BLaER1 (cell line): ENCODE measurements around the gene IRS1.

Experiments
- H3K27ac ChIP-seq: shearing (Covaris generic); formaldehyde crosslinking; 2 replicates; pipeline ENCODE4 v1.8.1; 2022
- H3K27me3 ChIP-seq: shearing (Covaris generic); formaldehyde crosslinking; 2 replicates; pipeline ENCODE4 v1.8.1; 2022
- H3K36me3 ChIP-seq: shearing (Covaris generic); formaldehyde crosslinking; 2 replicates; pipeline ENCODE4 v1.8.1; 2022
- H3K4me1 ChIP-seq: shearing (Covaris generic); formaldehyde crosslinking; 2 replicates; pipeline ENCODE4 v1.8.1; 2022
- H3K4me2 ChIP-seq: shearing (Covaris generic); formaldehyde crosslinking; 2 replicates; pipeline ENCODE4 v1.8.1; 2022
- H3K4me3 ChIP-seq: shearing (Covaris generic); formaldehyde crosslinking; 2 replicates; pipeline ENCODE4 v1.8.1; 2022
- H3K9ac ChIP-seq: shearing (Covaris generic); formaldehyde crosslinking; 2 replicates; pipeline ENCODE4 v1.8.1; 2022
- H3K9me3 ChIP-seq: shearing (Covaris generic); formaldehyde crosslinking; 2 replicates; pipeline ENCODE4 v1.8.1; 2022
- H4K20me1 ChIP-seq: shearing (Covaris generic); formaldehyde crosslinking; 2 replicates; pipeline ENCODE4 v1.8.1; 2022
- Cebpa-rat ChIP-seq: shearing (Covaris generic); IDR thresholded peaks from 2 replicates; pipeline ENCODE4 v1.8.1; 2022

Gene IRS1

DNA sequence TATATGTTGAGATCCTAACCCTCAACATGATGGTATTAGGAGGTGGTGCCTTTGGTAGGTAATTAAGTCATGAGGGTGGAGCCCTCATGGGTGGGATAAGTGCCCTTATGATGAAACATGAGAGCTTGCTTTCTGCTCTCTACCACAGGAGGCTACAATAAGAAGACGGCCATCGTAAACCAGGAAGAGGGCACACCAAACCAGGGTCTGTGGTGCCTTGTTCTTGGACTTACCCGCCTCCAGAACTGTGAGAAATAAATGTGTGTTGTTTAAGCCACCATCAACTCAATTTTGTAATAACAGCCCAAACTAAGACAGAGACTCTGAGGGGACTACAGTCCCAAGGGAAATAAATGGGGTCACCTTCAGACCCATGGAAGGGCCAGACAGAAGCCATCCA lies 52.3 kb downstream of the IRS1 start:
- H3K4me1 ChIP-seq, result no peaks in the 10 kb centered on the region; the same call in 1 of the 2 replicates

DNA sequence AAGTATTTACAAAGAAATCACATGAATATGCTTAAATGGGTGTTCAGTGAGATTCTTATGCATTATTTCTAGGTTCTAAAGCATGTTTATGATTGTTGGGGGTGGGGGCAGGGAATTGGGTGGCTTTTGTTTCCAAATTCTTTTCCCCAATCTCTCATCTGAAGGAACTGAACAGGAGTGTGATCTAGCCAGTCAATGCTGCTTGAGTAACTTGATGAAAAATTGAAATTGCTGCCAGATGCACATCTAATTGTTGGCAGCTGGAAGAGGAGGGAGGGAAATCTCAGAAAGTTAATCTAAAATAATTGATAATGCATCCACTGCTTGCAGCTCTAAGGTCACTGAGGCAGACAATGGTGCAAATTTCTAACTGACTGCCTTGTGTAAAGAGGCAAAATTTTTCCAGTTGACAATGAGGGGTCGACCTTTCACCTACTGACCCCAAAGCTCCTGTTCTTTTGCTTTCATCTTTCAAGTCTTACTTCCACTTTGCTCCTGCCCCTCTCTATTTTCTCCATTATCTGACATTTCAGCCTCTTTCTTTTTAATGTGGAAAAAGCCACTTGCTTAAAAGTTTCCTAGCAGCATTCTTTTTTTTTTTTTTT lies 53.3 kb downstream of the IRS1 start:
- H3K27ac ChIP-seq, result no peak overlapping the region
- H3K4me3 ChIP-seq, result no peak overlapping the region
- H3K9me3 ChIP-seq, result peaks cover 12% of the 10 kb centered on the region; the same call in 1 of the 2 replicates
- TF ChIP-seq Cebpa-rat, result no peak
- H3K27me3 ChIP-seq, result no peaks in the 10 kb centered on the region
- H4K20me1 ChIP-seq, result no peaks in the 10 kb centered on the region
- H3K4me2 ChIP-seq, result no peak overlapping the region
- peaks cover 17% of the 10 kb centered on the region; the same call in 1 of the 2 replicates for H3K36me3 ChIP-seq
- H3K4me1 ChIP-seq, result no peaks in the 10 kb centered on the region
- no peak overlapping the region for H3K9ac ChIP-seq

More for the DNA sequence above, 52.3 kb downstream of the IRS1 start:
- no peak for TF ChIP-seq Cebpa-rat
- Histone ChIP-seq H3K27ac (no peak overlapping the region), H3K27me3 (no peaks in the 10 kb centered on the region), H3K9me3 (peaks cover 15% of the 10 kb centered on the region; the same call in 1 of the 2 replicates), H3K9ac (no peak overlapping the region), H3K4me2 (no peak overlapping the region), H3K36me3 (peaks cover 17% of the 10 kb centered on the region; the same call in 1 of the 2 replicates), H3K4me3 (no peak overlapping the region), H4K20me1 (no peaks in the 10 kb centered on the region)

DNA sequence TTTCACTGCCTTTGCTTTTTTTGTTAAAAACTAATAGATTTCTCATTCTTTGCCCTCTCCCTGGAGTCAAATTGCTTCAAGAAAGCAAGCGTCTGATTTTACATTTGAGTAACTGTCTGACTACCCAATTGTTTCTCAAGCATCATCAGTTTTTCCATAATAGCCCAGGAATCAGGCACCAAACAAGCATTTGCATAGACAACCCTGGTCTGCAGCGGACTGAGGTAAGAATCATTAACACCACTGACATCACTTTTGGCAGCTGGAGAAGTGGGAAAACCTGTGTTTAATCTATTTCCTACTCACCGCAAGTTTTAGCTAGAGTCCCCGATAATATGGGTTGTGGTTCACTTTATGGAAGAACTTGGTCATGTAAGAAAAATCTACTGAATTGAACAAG lies 55.7 kb downstream of the IRS1 start:
- H4K20me1 ChIP-seq, result no peaks in the 10 kb centered on the region
- peaks cover 12% of the 10 kb centered on the region; the same call in 1 of the 2 replicates for H3K9me3 ChIP-seq
- H3K36me3 ChIP-seq, result 0 out of 2 replicates have a peak, but pooled peaks cover 8% of the 10 kb centered on the region
- H3K27ac ChIP-seq, result no peak overlapping the region
- no peak for TF ChIP-seq Cebpa-rat
- H3K4me2 ChIP-seq, result no peak overlapping the region
- no peak overlapping the region for H3K9ac ChIP-seq
- no peaks in the 10 kb centered on the region for H3K27me3 ChIP-seq
- H3K4me3 ChIP-seq, result no peak overlapping the region
- no peaks in the 10 kb centered on the region for H3K4me1 ChIP-seq

DNA sequence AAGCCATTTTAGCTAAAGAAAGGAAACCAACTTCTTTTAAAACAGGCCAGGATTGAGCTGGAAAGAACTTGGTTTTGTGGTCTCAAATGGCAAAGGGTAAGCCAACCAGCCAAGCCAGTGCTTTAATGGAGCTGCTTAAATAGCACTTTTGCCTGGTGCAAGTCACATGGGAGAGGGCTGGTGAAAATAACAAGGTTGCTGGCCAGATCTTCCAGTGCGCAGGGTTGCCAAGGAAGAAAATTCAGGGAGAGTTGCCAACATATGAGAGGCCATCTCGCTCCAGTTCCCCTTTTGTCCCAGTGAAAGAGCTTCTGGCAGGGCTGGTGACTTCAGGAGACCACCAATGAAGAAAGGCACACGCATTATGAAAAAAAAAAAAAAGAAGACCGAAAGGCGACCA lies 57.3 kb downstream of the IRS1 start:
- H3K4me1 ChIP-seq, result no peaks in the 10 kb centered on the region
- no peak overlapping the region for H3K9ac ChIP-seq
- no peaks in the 10 kb centered on the region for H3K27me3 ChIP-seq
- no peak overlapping the region for H3K4me2 ChIP-seq
- H3K9me3 ChIP-seq, result peaks cover 10% of the 10 kb centered on the region; the same call in 1 of the 2 replicates
- H3K36me3 ChIP-seq, result 0 out of 2 replicates have a peak, but pooled peaks cover 7% of the 10 kb centered on the region
- no peak overlapping the region for H3K27ac ChIP-seq
- no peaks in the 10 kb centered on the region for H4K20me1 ChIP-seq
- TF ChIP-seq Cebpa-rat, result no peak
- H3K4me3 ChIP-seq, result no peak overlapping the region

DNA sequence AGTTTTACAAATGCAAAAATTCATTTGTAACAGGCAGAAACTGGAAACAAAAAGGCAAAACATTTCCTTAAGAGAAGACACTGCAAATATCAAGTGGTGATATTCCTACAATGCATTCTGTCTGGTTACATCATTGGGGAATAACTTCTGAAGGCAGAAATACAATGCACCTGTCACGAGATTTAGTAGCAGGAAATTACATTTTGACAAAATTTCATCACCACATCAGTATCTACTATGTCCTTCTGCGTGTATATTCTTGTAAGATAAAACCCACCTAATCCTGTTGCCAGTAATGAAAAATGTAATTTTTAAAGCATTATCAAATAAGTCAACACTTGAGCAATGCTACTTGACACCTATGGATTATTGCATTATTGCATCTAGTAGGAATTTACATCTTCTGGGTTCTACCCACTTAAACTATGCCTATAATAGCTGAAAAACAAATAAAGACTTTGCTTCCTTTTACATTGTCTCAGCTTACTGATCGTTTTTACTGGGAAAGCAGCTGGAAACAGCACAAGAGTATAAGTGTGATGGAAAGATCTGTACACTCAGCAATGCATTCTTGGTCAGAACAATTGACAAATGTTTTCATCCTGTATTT lies 59.5 kb downstream of the IRS1 start:
- no peak overlapping the region for H3K4me2 ChIP-seq
- no peaks in the 10 kb centered on the region for H3K27me3 ChIP-seq
- TF ChIP-seq Cebpa-rat, result no peak
- H3K9ac ChIP-seq, result no peak overlapping the region
- H3K27ac ChIP-seq, result no peak overlapping the region
- H3K36me3 ChIP-seq, result peaks cover 8% of the 10 kb centered on the region; the same call in 1 of the 2 replicates
- H3K4me3 ChIP-seq, result no peak overlapping the region
- peaks cover 5% of the 10 kb centered on the region; the same call in 1 of the 2 replicates for H3K9me3 ChIP-seq
- H3K4me1 ChIP-seq, result no peaks in the 10 kb centered on the region
- no peaks in the 10 kb centered on the region for H4K20me1 ChIP-seq

DNA sequence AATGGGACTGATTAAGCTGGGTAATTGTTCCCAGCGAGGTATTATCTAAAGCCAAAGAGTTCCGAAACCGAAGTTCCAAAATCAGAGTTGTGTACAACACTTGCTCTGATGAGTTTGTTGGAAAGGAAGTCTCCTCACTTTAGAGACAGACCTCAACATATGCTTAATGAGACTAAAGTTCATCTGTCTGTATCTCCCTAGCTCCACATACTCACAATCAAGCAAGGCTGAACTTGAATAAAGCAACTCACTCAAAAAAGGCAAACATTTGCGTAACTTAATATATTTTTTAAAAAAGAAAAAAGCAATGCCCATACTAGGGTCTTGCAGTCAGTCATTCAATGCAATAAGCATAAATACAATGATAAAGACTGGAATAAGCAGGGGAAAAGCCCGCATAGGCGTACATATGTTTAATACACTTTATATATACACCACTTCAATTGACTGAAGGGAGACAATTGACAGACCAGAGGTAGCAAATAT lies 60.0 kb downstream of the IRS1 start:
- Histone ChIP-seq H4K20me1 (no peaks in the 10 kb centered on the region), H3K27me3 (no peaks in the 10 kb centered on the region), H3K4me3 (no peak overlapping the region), H3K9ac (no peak overlapping the region), H3K4me2 (no peak overlapping the region), H3K27ac (no peak overlapping the region), H3K9me3 (peaks cover 5% of the 10 kb centered on the region; the same call in 1 of the 2 replicates), H3K36me3 (peaks cover 8% of the 10 kb centered on the region; the same call in 1 of the 2 replicates), H3K4me1 (no peaks in the 10 kb centered on the region)
- no peak for TF ChIP-seq Cebpa-rat

DNA sequence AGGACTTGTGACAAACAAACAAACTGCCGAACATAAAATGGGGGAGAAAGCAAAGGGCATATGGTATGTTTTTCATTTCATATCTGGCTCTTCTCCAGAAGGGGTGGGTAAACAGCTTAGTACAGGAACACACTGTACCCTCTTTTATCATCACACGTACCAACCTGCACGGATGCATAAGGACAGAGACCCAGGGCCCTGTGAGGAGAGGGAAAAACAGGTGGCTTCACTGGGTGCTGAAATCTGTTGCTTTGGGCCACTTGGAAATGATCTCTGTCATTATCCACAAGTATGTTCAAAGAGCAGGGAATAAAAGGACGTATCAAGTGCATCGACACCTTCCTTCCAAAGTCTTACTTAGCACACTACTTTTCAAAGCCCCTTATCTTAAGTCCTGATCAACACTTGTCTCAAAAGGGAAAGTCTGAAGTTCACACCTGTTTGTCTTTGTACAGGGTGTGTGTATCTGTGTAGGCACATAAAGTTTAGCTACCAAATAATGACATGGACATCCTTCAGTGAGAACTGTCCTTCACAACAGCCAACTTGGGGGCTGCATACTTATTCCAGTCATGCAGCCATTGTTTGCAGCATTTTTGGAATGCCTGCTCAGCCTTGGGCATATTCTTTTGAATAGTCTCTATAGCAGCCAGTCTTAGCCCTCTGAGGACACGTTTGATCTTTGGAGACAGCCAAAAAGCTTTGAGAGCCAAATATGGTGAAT lies 60.6 kb downstream of the IRS1 start:
- Histone ChIP-seq H3K9me3 (peaks cover 5% of the 10 kb centered on the region; the same call in 1 of the 2 replicates), H3K4me3 (no peak overlapping the region), H3K36me3 (peaks cover 12% of the 10 kb centered on the region; the same call in 1 of the 2 replicates), H3K4me2 (no peak overlapping the region), H3K9ac (no peak overlapping the region), H4K20me1 (no peaks in the 10 kb centered on the region), H3K27me3 (no peaks in the 10 kb centered on the region), H3K4me1 (no peaks in the 10 kb centered on the region), H3K27ac (no peak overlapping the region)
- no peak for TF ChIP-seq Cebpa-rat

DNA sequence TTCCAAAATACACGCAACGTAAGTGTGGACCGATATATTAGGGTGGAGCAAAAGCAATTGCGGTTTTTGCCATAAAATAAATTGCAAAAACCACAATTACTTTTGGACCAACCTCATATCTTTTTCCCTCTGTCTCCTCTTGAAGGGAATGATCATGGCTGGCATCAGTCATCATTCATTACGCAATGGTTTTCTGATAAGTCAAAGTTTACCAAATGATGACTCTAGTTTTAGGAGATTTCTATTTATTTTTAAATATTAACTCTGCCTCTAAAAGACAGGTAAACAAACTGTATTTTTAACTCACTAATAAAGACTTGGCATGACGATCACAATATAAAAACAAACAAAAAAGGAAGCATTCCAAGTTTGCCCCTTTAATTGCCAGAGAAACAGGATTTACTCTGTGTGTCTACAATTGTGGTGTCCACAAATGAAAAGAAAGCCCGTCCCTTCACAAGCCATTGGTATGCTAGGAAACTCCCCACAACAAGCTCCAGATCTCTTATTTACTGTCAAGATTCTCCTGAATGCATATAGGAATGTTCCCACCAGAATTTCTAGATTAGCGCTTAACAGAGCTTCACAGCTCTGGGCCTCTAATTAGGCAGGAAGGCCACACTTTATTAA lies 61.3 kb downstream of the IRS1 start:
- no peaks in the 10 kb centered on the region for H3K4me1 ChIP-seq
- no peak overlapping the region for H3K27ac ChIP-seq
- no peak overlapping the region for H3K4me2 ChIP-seq

DNA sequence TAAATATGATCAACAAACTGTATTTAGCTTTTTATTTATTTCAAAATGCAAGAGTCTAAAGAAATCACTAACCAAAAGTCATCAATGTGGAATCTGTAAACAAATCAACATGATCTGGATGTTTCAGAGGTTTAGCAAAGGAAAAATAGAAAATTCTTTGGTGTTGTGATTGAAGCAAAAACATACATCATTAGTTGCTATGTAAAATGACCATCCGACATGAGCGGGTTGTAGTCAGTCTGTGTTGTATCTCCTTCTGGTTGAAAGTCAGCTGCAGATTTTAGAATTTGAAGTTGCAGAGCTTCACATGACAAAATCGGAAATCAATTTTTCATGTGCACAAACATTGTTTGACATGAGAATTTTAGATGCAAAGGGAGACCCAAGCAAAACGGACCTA lies 63.2 kb downstream of the IRS1 start:
- H4K20me1 ChIP-seq, result no peaks in the 10 kb centered on the region
- no peak overlapping the region for H3K27ac ChIP-seq
- H3K4me1 ChIP-seq, result no peaks in the 10 kb centered on the region
- no peak overlapping the region for H3K9ac ChIP-seq
- no peak for TF ChIP-seq Cebpa-rat
- no peak overlapping the region for H3K4me3 ChIP-seq
- no peaks in the 10 kb centered on the region for H3K27me3 ChIP-seq
- H3K9me3 ChIP-seq, result peaks cover 5% of the 10 kb centered on the region; the same call in 1 of the 2 replicates
- no peak overlapping the region for H3K4me2 ChIP-seq
- H3K36me3 ChIP-seq, result peaks cover 12% of the 10 kb centered on the region; the same call in 1 of the 2 replicates

More for the DNA sequence above, 61.3 kb downstream of the IRS1 start:
- H4K20me1 ChIP-seq, result no peaks in the 10 kb centered on the region
- no peaks in the 10 kb centered on the region for H3K27me3 ChIP-seq
- no peak overlapping the region for H3K9ac ChIP-seq
- H3K36me3 ChIP-seq, result peaks cover 12% of the 10 kb centered on the region; the same call in 1 of the 2 replicates
- no peak for TF ChIP-seq Cebpa-rat
- H3K9me3 ChIP-seq, result peaks cover 5% of the 10 kb centered on the region; the same call in 1 of the 2 replicates
- H3K4me3 ChIP-seq, result no peak overlapping the region
